ENCODE measurements around the gene MRPL39. TPM values are rescaled to one million over a fixed set of nuclear protein-coding genes. Genes with fewer than 3 reads are reported as not detected.

The MRPL39 gene
- polyA plus RNA-seq, 3 donors: 5.1 to 22.3 (median 15.5) TPM

DNA sequence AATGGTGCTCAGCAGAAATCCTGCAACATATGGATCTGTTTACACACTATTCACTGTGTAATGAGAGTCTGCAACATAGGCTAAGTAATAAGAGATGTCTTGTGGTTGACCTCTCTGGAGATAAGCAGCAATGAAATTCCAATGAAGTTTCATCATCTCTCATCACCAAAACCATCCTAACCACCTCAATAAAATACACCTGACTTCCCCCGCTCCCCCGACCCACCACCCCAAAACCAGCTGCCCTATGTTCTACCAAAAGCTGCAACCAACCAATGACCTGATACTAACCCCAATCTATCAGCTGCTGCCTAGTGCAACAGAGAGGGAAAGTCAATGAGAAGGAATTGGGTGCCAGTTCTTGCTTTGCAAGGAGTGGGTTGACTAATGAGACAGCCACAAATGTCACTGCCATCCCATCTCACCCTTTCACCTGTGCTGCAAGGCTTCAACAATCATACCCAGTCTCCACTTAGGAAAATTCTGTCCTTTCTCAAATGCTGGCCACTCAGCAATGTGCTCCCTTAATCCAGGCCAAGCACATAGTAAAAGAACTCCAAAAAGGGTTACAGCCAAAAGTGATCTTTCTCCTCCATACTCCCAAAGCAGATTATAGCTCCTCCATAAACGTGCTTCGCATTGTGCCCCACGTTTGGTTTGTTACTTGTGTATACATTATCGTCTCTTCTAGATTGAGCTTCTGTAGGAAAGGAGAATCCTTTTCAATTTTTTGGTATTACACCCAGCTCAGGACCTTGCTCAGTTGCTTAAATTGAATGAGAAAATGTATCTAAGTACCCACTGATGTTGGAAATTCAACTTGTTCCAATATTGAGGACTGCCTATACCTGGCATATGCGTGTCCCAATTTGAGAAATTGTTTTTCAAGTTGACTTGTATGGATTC is 29.0 kb downstream of the MRPL39 start:
- no peaks in the 10 kb centered on the region for H3K9me3 ChIP-seq (replicated peaks in 1 of 2; ENCODE audit: control insufficient read depth in 1 of 2, insufficient read depth in 1 of 2, low read length in 2 of 2)
- no peaks in the 10 kb centered on the region for H3K27me3 ChIP-seq (ENCODE audit: control insufficient read depth in 2 of 2, insufficient read depth in 2 of 2, low read length in 2 of 2)
- H3K4me2 ChIP-seq (replicated peaks; ENCODE audit: extremely low read depth, low read length, poor library complexity, severe bottlenecking): no peak overlapping the region
- no peak overlapping the region for H2AFZ ChIP-seq (ENCODE audit: insufficient read depth, low read depth, low read length, poor library complexity, severe bottlenecking)
- H3K4me1 Mint-ChIP-seq: peaks cover 4% of the 10 kb centered on the region
- no peak overlapping the region for H3K27ac Mint-ChIP-seq
- TF ChIP-seq CTCF (IDR thresholded peaks at IDR 0.05): no peak
- H3K9ac ChIP-seq (ENCODE audit: insufficient read depth, low read length, poor library complexity, severe bottlenecking): no peak overlapping the region
- H3K9me3 Mint-ChIP-seq: peaks cover 0 to 2% (median 0%) of the 10 kb centered on the region in 7 donors
- H3K4me3 Mint-ChIP-seq: no peak overlapping the region
- H4K20me1 ChIP-seq (ENCODE audit: insufficient read depth, low read length): no peaks in the 10 kb centered on the region
- H3K27ac ChIP-seq (ENCODE audit: low read depth in 1 of 2, low read length in 2 of 2): no peak overlapping the region
- intact Hi-C loops (cut with micrococcal nuclease): no loop called here
- H3K4me3 ChIP-seq (replicated peaks in 1 of 3; ENCODE audit: low read depth in 2 of 3, low read length in 3 of 3): no peak overlapping the region
- no peaks in the 10 kb centered on the region for H3K27me3 Mint-ChIP-seq (ENCODE audit: low read depth in 3 of 3)
- H3K79me2 ChIP-seq (ENCODE audit: insufficient read depth, low read length): no peaks in the 10 kb centered on the region
- H3K36me3 Mint-ChIP-seq: peaks cover 18 to 33% of the 10 kb centered on the region in 2 donors
- WGBS (ENCODE audit: insufficient coverage): no CpG with 5 or more reads among the region's 7 CpGs
- no peaks in the 10 kb centered on the region for H3K4me1 ChIP-seq (ENCODE audit: control insufficient read depth in 1 of 2, insufficient read depth in 2 of 2, low read length in 2 of 2)
- no peak for DNase-seq
- H3K36me3 ChIP-seq (replicated peaks in 1 of 2; ENCODE audit: control insufficient read depth in 1 of 2, insufficient read depth in 2 of 2, low read length in 2 of 2): no peaks in the 10 kb centered on the region

GRCh38 chr21:25577424-25578055 is 29.7 kb downstream of the MRPL39 start:
- Histone ChIP-seq H3K4me1 (ENCODE audit: control insufficient read depth in 1 of 2, insufficient read depth in 2 of 2, low read length in 2 of 2) (no peaks in the 10 kb centered on the region), H3K79me2 (ENCODE audit: insufficient read depth, low read length) (no peaks in the 10 kb centered on the region), H3K4me2 (replicated peaks; ENCODE audit: extremely low read depth, low read length, poor library complexity, severe bottlenecking) (no peak overlapping the region), H3K36me3 (replicated peaks in 1 of 2; ENCODE audit: control insufficient read depth in 1 of 2, insufficient read depth in 2 of 2, low read length in 2 of 2) (no peaks in the 10 kb centered on the region), H2AFZ (ENCODE audit: insufficient read depth, low read depth, low read length, poor library complexity, severe bottlenecking) (no peak overlapping the region), H3K9ac (ENCODE audit: insufficient read depth, low read length, poor library complexity, severe bottlenecking) (no peak overlapping the region), H4K20me1 (ENCODE audit: insufficient read depth, low read length) (no peaks in the 10 kb centered on the region), H3K4me3 (replicated peaks in 1 of 3; ENCODE audit: low read depth in 2 of 3, low read length in 3 of 3) (no peak overlapping the region), H3K9me3 (replicated peaks in 1 of 2; ENCODE audit: control insufficient read depth in 1 of 2, insufficient read depth in 1 of 2, low read length in 2 of 2) (no peaks in the 10 kb centered on the region), H3K27me3 (ENCODE audit: control insufficient read depth in 2 of 2, insufficient read depth in 2 of 2, low read length in 2 of 2) (no peaks in the 10 kb centered on the region), H3K27ac (ENCODE audit: low read depth in 1 of 2, low read length in 2 of 2) (no peak overlapping the region)
- H3K36me3 Mint-ChIP-seq: peaks cover 16 to 32% of the 10 kb centered on the region in 2 donors
- H3K4me3 Mint-ChIP-seq: no peak overlapping the region
- intact Hi-C loops (cut with micrococcal nuclease): no loop called here
- no CpG with 5 or more reads among the region's 3 CpGs for WGBS (ENCODE audit: insufficient coverage)
- H3K4me1 Mint-ChIP-seq: peaks cover 8% of the 10 kb centered on the region
- no peak overlapping the region for H3K27ac Mint-ChIP-seq
- H3K27me3 Mint-ChIP-seq (ENCODE audit: low read depth in 3 of 3): no peaks in the 10 kb centered on the region
- DNase-seq: no peak
- H3K9me3 Mint-ChIP-seq: peaks cover 0 to 2% (median 0%) of the 10 kb centered on the region in 7 donors
- no peak for TF ChIP-seq CTCF (IDR thresholded peaks at IDR 0.05)
